NCI-H1092 (cell line): ENCODE results near the gene LOC128125822.
"Not testable (repeated sequence)": the region's sequence is repeated elsewhere in the genome, so short reads cannot be mapped to it uniquely, and the experiment has no call there.

Source experiments
- DNase-seq: peaks from one replicate; lab custom pipeline; 2025; lab: John Stamatoyannopoulos, UW

The LOC128125822 gene

GRCh38 chr6:63582579-63583231 is 10.4 kb downstream of the LOC128125822 start:
- no peak for DNase-seq

- DNase-seq: no peak
These were observed 11.8 kb downstream of the LOC128125822 start for GRCh38 chr6:63584125-63584514.

GRCh38 chr6:63584566-63584965 is 12.3 kb downstream of the LOC128125822 start:
- no peak for DNase-seq

- DNase-seq: not testable (repeated sequence)
These were observed 13.4 kb downstream of the LOC128125822 start for GRCh38 chr6:63585652-63586051.

- no peak for DNase-seq
These were observed 17.7 kb downstream of the LOC128125822 start for GRCh38 chr6:63589952-63590411.

GRCh38 chr6:63592886-63593285 is 20.6 kb downstream of the LOC128125822 start:
- no peak for DNase-seq

GRCh38 chr6:63597141-63598048 is 25.1 kb downstream of the LOC128125822 start:
- no peak for DNase-seq

- DNase-seq: peak; percentile 48
These were observed 26.1 kb downstream of the LOC128125822 start for GRCh38 chr6:63598049-63599036.

- no peak for DNase-seq
These were observed 27.0 kb downstream of the LOC128125822 start for GRCh38 chr6:63599243-63599642.

- no peak for DNase-seq
These were observed 27.9 kb downstream of the LOC128125822 start for GRCh38 chr6:63600136-63600535.

GRCh38 chr6:63609231-63609630 is 37.0 kb downstream of the LOC128125822 start:
- no peak for DNase-seq

- DNase-seq: no peak
These were observed 38.7 kb downstream of the LOC128125822 start for GRCh38 chr6:63610944-63611343.

- no peak for DNase-seq
These were observed 39.3 kb downstream of the LOC128125822 start for GRCh38 chr6:63611560-63611959.

GRCh38 chr6:63615590-63615989 is 43.3 kb downstream of the LOC128125822 start:
- no peak for DNase-seq
